Measurements from ENCODE around the gene OBI1. TPM values are rescaled to one million over a fixed set of nuclear protein-coding genes. Genes with fewer than 3 reads are reported as not detected.
A peak's percentile ranks its signal among the peaks of the same experiment; 100 is the strongest.

Gene OBI1
- total and polyA plus RNA-seq, 10 donors, result 4.1 to 14.7 (median 11.5) TPM

DNA sequence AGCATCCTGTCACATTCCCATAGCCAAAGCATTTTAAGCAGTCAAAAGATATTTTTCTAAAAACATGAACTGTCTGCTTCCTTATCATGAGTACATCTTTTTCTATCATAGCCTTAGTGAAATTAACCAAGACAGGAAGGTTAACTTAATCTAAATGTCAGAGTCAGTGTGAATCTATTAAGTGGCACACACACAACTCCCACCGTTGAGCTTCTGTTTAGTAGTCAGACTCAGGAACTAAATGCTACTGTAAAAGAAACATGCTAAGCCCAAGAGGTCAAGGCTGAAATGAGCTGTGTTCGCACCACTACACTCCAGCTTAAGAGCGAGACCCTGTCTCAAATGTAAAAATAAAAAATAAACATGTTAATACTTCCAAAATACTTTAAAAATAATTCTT, 47.9 kb downstream of the OBI1 start:
- TF ChIP-seq POLR2AphosphoS5 (IDR thresholded peaks at IDR 0.05) (no peak), POLR2A (IDR thresholded peaks at IDR 0.05) (no peak), CTCF (IDR thresholded peaks at IDR 0.05 in 8 of 11, conservative IDR thresholded peaks at IDR 0.05 in 3 of 11) (no peak)
- WGBS, 5 donors, result 60 to 77% (median 63%) methylated on average over 3 of the region's 3 CpGs

DNA sequence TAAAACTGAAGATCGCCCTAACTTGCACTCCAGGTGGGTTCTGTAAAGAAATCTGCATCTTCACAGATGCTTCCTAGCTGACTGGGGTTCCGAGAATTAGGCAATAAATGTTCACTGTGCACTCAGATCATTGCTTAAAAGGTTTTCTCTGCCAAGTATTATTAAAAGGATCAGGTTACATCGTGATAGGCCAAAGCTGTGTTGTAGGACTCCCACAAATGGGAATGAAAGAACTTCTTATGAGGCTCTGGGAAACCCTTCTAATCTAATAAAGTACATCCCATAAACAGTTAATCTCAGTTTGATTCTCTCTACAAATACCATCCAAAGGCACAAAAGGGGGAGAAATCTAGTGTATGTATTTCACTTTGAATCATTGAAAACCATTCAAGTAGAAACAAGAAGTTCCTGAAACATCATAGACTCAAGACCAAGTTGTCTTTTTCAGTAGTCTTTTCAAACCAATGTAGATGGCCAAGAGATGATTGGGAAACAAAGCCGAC, 48.5 kb downstream of the OBI1 start:
- H3K27me3 ChIP-seq (replicated peaks in 1 of 7), result peaks cover 11 to 65% (median 52%) of the 10 kb centered on the region in 7 donors
- WGBS, 5 donors, result 52 to 68% (median 57%) methylated on average over 4 of the region's 4 CpGs
- no peak for DNase-seq

More for the DNA sequence above, 47.9 kb downstream of the OBI1 start:
- H3K9me3 ChIP-seq, result no peaks in the 10 kb centered on the region
- DNase-seq, result no peak
- no peak overlapping the region for H3K4me3 ChIP-seq
- peaks cover 0 to 27% (median 8%) of the 10 kb centered on the region in 6 donors for H3K36me3 ChIP-seq
- intact Hi-C loops (cut with DNase I; ENCODE audit: low total_unique reads), result no loop called here
- peaks cover 16 to 38% (median 31%) of the 10 kb centered on the region in 6 donors for H3K4me1 ChIP-seq
- peaks cover 9 to 59% (median 46%) of the 10 kb centered on the region in 7 donors for H3K27me3 ChIP-seq (replicated peaks in 1 of 7)
- H3K27ac ChIP-seq, result no peak overlapping the region

DNA sequence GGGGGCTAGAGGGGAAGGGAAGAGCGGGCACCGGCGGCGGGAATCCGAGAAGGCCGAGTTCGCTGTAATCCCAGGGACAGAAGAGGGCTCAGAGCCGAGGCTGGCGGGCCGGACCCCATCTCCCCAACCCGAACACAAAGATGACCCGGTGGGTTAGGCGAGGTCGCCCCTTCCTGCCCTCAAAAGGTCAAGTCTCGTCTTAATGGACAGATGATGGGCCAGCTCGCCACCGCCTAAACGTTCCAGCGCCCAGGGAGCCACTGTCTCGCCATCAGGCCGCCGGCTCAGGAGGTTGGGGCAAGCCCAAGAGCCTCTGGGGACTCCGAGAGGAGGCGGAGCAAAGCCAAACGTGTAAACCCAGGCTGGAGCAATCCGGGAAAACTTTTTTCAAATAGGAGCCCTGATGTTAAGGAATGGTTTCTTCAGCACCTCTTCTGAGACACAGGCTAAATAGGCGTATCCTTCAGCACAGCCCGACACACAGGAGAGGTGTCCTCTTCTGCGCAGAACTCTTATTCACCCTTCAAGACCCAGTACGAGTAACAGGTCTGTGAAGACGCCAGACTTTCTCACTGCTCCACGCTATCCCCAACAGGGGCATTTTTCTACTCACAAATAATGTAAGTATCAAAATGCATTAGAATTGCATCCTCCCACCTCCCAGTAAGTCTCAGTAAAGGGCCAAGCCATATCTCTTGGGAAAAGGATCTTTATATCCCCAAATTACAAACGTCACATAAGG, 49.3 kb downstream of the OBI1 start:
- H3K36me3 ChIP-seq, result peaks cover 0 to 13% (median 1%) of the 10 kb centered on the region in 6 donors

More for the DNA sequence above, 48.5 kb downstream of the OBI1 start:
- Histone ChIP-seq H3K36me3 (peaks cover 0 to 21% (median 4%) of the 10 kb centered on the region in 6 donors), H3K27ac (no peak overlapping the region), H3K4me1 (peaks cover 16 to 39% (median 31%) of the 10 kb centered on the region in 6 donors), H3K4me3 (no peak overlapping the region), H3K9me3 (no peaks in the 10 kb centered on the region)
- TF ChIP-seq CTCF (IDR thresholded peaks at IDR 0.05 in 8 of 11, conservative IDR thresholded peaks at IDR 0.05 in 3 of 11) (no peak), POLR2A (IDR thresholded peaks at IDR 0.05) (no peak), POLR2AphosphoS5 (IDR thresholded peaks at IDR 0.05) (no peak)
- intact Hi-C loops (cut with DNase I; ENCODE audit: low total_unique reads), result no loop called here

More for the DNA sequence above, 49.3 kb downstream of the OBI1 start:
- 15 to 24% (median 18%) methylated on average over 31 to 33 of the region's 33 CpGs for WGBS, 5 donors
- H3K9me3 ChIP-seq, result no peaks in the 10 kb centered on the region
- peak overlapping the region; percentile 31 to 68 (median 42) for H3K4me3 ChIP-seq
- H3K4me1 ChIP-seq, result peaks cover 16 to 44% (median 31%) of the 10 kb centered on the region in 6 donors
- intact Hi-C loops (cut with DNase I; ENCODE audit: low total_unique reads), result no loop called here
- peaks cover 11 to 73% (median 60%) of the 10 kb centered on the region in 7 donors for H3K27me3 ChIP-seq (replicated peaks in 1 of 7)
- peak in 2 of 3 donors; percentile 11 to 27 for TF ChIP-seq POLR2AphosphoS5 (IDR thresholded peaks at IDR 0.05)
- TF ChIP-seq POLR2A (IDR thresholded peaks at IDR 0.05), result no peak
- no peak for TF ChIP-seq CTCF (IDR thresholded peaks at IDR 0.05 in 8 of 11, conservative IDR thresholded peaks at IDR 0.05 in 3 of 11)
- no peak overlapping the region for H3K27ac ChIP-seq
- DNase-seq, result peak; percentile 74
